AG10803 (cell line): ENCODE data around the gene BTBD19.

ENCODE experiments used
- DNase-seq: peaks from one replicate; pipeline ENCODE4 v3.0.0; 2010; ENCODE audit warnings: low read depth
- H3K4me3 ChIP-seq: 2 replicates; pipeline ENCODE4 v1.5.1; 2011; ENCODE audit warnings: mild to moderate bottlenecking, low read length, control low read depth
- CTCF ChIP-seq: conservative IDR thresholded peaks from 2 replicates; pipeline ENCODE4 v1.5.1; 2011; ENCODE audit warnings: mild to moderate bottlenecking, low read length, control low read depth, inconsistent platforms

Gene BTBD19

GRCh38 chr1:44849575-44850132 lies 41.3 kb downstream of the BTBD19 start:
- DNase-seq, result no peak

GRCh38 chr1:44851308-44851707 lies 43.0 kb downstream of the BTBD19 start:
- no peak overlapping the region for H3K4me3 ChIP-seq
- no peak for TF ChIP-seq CTCF
- DNase-seq, result no peak

More at GRCh38 chr1:44849575-44850132, 41.3 kb downstream of the BTBD19 start:
- TF ChIP-seq CTCF, result no peak
- no peak overlapping the region for H3K4me3 ChIP-seq

GRCh38 chr1:44853201-44853600 lies 44.9 kb downstream of the BTBD19 start:
- TF ChIP-seq CTCF, result no peak

GRCh38 chr1:44854970-44855369 lies 46.6 kb downstream of the BTBD19 start:
- TF ChIP-seq CTCF, result no peak
- H3K4me3 ChIP-seq, result no peak overlapping the region
- DNase-seq, result no peak

More at GRCh38 chr1:44853201-44853600, 44.9 kb downstream of the BTBD19 start:
- no peak for DNase-seq
- no peak overlapping the region for H3K4me3 ChIP-seq

GRCh38 chr1:44855742-44856141 lies 47.4 kb downstream of the BTBD19 start:
- DNase-seq, result no peak
- no peak overlapping the region for H3K4me3 ChIP-seq
- no peak for TF ChIP-seq CTCF

- DNase-seq, result no peak
- no peak for TF ChIP-seq CTCF
- no peak overlapping the region for H3K4me3 ChIP-seq
Measured at GRCh38 chr1:44857446-44857845, 49.1 kb downstream of the BTBD19 start.

GRCh38 chr1:44860331-44860730 lies 52.0 kb downstream of the BTBD19 start:
- no peak for DNase-seq
- no peak overlapping the region for H3K4me3 ChIP-seq
- no peak for TF ChIP-seq CTCF
